G401 (cell line): ENCODE data around the gene WDR93. TPM values are rescaled to one million over a fixed set of nuclear protein-coding genes. Genes with fewer than 3 reads are reported as not detected.

Experiments used
- DNase-seq: peaks from one replicate; pipeline ENCODE4 v3.0.0-alpha.2; 2015; ENCODE audit warnings: low spot score
- in situ Hi-C: cut with HindIII; loops from 2 replicates; pipeline ENCODE4 v1.10.0; 2016; ENCODE audit warnings: low sequenced_read_pairs, mixed read lengths
- total RNA-seq: library from RNA; depleted of rRNA; stranded (reverse); fragments of >200 nt; shearing (Covaris generic); gene quantifications from 2 replicates; pipeline ENCODE4 v1.2.3, GENCODE V29; 2014

WDR93 gene
- total RNA-seq, 1 experiment from 2014 or later: 0.64 TPM

- in situ Hi-C loops: no loop called here
- DNase-seq: no peak
These were observed 31.3 kb upstream of the WDR93 start for GRCh38 chr15:89659295-89659694.

DNA sequence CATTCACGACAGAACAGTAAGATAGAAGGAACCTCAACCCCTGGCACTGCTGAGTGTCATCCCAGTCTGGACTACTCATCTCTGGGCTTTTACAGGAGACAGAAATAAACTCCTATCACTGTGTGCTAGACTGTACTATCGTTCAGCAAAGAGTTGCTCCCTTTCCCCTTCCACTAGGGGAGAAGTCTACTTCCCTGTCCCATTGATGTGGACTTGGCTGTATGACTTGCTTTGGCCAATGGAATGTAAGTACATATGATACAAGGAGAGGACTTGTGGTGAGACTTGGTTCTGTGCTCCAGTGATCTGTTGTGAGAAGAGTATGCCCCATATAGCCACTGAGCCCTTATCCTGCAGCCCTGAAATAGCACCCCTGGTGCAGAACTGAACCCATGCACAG, 30.1 kb upstream of the WDR93 start:
- in situ Hi-C loops: no loop called here
- DNase-seq: no peak

DNA sequence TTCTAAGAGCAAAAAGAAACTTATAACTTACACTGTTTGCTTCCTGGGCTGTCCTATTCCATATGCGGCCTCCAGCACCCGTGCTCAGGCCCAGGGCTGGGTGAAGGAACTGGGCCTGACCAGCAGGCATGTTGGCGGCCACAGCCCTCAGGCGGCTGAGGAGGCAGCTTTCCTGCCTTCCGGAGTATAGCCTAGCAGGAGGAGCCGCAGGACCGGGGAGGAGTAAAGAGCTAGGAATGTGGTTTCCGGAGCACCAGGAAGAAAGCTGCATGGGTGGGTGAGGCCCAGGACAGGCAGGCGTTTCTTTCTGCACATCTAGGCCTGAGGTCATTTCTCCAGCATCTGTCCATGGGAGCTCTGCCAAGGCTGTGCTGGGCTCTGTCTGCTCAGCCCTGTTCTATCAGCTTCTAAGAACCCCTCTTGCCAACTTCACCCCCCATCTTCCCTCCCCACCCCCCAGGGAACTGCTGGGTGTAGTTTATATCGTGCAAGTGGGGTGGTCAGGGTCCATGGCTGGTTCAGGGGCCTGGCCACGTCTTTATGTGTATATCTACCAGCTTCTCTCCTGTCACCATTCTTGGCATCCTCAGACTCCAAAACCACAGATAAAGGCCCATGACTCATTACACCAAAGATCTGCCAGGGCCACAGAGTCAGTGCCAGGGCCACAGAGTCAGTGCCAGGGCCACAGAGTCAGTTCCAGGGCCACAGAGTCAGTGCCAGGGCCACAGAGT, 27.6 kb upstream of the WDR93 start:
- DNase-seq: no peak
- in situ Hi-C loops: no loop called here

GRCh38 chr15:89664441-89665350, 25.9 kb upstream of the WDR93 start:
- no peak for DNase-seq
- in situ Hi-C loops: no loop called here

GRCh38 chr15:89665449-89666181, 25.0 kb upstream of the WDR93 start:
- in situ Hi-C loops: no loop called here
- DNase-seq: no peak

DNA sequence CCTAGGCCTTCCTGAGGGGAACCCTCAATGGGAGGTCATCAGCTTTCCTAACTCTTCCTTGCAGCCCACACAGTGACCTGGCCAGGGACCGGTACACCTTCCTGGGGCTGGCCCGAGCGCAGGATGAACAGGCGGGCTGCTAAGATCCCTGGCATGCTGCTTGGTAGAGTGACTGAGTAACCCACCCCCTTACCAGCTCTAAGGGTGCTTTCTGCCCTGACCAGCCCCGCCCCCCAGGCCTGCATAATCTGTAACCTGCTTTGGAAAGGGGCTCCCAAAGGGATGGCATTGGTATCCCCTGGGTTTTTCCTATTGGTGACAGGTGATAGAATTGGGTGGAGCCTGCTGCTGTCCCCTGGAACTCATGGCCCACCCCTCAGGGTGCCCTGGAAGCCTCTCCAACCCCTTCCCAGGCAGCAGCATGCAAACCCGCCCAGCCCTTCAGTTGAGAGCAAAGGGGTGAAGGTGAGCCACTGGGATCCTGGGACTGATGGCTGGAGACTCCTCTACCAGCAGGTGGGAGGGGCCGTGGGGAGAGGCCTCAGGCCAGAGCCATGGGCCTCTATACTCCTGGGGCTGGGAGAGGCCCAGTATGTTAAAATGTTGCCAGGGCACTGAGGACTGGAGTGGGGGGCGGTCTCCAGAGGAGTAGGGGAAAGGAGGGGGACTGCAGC, 24.3 kb upstream of the WDR93 start:
- in situ Hi-C loops: no loop called here
- DNase-seq: no peak

GRCh38 chr15:89666858-89667705, 23.5 kb upstream of the WDR93 start:
- in situ Hi-C loops: no loop called here
- no peak for DNase-seq

DNA sequence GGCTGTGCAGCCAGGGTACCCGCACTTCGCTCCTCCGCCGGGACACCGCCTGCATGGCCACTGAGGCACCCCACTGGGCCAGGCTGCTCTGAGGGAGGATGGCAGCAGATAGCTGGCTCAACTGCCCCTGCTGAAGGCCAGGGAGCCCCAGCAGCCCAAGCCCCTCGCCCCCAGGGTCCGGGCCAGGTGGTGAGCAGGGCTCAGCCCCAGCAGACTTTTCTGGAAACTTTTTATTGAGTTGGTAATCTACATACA, 23.0 kb upstream of the WDR93 start:
- DNase-seq: no peak
- in situ Hi-C loops: no loop called here

DNA sequence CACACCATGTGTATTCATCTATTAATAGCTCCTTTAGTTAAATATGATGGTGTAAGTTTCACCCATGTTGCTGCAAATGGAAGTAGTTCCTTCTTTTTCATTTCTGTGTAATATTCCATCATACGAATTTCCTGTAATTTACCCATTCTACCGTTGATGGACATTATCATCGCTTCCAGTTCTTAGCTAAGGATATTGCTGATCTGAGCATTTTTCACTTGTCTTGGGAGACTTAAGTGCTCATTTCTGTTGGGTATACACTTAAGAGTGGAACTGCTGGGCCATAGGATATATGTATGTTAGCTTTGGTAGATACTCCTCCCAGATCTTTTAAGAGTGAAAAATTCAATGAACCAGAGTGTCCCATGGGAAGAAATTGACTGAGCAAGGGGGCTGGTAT, 22.4 kb upstream of the WDR93 start:
- in situ Hi-C loops: no loop called here
- DNase-seq: no peak

GRCh38 chr15:89669309-89669865, 21.2 kb upstream of the WDR93 start:
- in situ Hi-C loops: no loop called here
- no peak for DNase-seq

DNA sequence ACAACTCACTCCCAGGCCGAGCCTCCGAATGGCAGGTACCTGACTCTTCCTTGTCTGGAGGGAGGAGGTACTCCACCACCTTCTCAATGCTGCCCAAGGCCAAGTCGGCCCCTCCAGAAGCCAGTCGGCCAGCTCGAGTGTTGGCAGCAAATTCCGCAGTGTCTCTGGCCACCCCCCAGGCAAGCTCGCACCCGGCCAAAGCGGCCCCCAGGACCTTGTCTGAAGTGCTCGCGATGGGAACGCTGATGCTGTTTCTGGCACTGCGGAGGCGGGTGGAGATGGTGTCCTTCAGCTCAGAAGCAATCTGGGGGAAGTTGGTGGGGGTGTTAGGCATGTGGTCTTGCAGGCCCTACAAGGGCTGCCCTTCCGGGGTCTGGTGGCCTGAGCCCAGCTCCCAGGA, 20.7 kb upstream of the WDR93 start:
- in situ Hi-C loops: no loop called here
- no peak for DNase-seq

GRCh38 chr15:89670971-89671560, 19.5 kb upstream of the WDR93 start:
- no peak for DNase-seq
- in situ Hi-C loops: no loop called here

GRCh38 chr15:89671687-89672086, 18.9 kb upstream of the WDR93 start:
- DNase-seq: no peak
- in situ Hi-C loops: no loop called here

DNA sequence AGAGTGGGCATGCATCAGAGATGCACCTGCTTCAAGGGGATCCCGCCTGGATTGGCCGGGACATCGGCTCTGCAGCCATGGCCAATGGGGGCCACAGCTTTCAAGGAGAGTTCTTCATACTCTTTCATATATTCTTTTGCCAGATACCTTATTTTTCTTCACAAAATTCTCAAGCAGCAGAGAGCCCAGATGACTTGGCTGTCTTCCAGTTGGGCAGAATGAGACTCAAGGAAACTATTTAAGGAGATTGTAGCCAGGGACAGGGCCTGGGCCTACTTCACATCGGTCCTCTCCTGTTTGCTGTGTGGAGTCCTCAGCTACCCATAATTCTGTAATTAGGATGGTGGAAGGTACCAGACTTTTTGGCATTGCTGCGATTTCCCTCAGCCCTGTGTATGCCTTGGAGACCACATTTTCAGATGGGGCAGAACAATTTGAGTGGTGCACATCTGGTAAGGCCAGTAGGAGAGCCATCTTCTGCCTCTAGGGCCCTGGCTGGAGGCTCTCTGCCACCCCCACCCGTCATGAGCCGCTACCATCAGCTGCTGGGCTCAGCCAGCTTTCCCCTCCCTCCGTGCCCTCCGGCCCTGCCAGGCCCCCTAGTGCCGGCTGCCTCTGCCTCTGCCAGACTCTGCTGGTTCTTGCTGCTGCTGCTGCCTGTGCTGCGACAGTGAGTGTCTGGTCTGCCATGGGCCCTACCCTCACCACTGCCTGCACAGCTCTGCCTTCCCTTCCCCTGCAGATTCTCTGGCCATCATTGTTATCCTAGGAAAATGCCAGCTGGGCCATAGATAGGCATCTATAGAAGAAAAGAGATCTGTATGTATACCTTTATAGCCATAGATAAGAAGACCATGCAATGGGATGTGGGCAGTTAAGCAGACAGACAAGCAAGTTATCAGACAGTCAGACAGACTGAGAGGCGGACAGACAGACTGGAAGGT, 18.1 kb upstream of the WDR93 start:
- no peak for DNase-seq
- in situ Hi-C loops: no loop called here

DNA sequence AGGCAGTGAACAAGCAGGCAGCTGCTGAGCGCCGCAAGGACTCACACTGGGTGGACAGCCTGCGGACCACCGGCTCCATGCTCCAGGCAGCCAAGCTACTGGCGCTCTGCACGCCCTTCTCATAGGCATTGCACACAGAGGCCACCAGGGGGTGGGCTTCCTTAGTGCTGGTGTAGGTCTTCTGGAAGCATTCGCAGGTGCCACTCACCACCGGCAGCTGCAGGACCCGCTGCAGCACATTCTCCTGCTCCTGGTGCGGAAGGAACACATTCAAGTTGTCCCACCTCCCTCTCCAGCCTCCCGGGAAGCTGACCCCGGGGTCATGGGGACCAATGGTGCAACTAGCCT, 17.5 kb upstream of the WDR93 start:
- no peak for DNase-seq

DNA sequence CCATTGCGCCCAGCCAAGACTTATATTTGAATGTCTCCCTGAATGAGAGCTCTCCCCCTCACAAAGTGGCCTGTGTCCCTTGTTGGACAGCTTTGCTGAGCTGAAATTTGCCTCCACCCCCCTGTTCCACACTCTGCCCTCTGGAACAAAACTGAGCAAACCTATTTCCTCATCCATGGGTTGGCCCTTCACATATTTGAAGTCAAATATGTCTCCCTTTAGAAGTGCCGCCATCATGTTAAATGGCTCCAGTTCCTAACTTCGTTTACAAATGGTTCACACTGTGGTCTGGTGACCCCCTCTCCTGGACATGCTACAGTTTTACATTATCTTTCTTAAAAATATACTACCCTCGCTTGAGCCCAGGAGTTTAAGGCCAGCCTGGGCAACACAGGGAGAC, 16.1 kb upstream of the WDR93 start:
- DNase-seq: no peak
- in situ Hi-C loops: no loop called here

More for the DNA sequence above, 17.5 kb upstream of the WDR93 start:
- in situ Hi-C loops: no loop called here

DNA sequence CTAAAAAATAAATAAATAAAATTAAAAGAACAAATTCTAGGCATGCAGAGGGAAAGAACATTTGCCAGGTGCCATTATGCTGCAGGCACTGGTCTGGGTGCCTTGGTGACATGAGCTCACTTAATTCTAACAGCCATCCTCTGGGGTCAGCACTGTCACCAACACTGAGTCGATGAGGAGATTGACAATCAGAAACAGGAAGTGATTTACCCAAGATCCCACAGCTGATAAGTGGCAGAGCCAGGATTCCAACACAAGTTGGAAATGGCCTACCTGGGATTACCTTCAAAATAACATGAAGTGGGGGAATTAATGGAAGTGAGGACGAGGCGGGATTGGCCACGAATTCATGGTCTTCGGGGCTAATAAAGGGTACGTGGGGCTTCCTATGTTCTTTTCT, 15.0 kb upstream of the WDR93 start:
- DNase-seq: no peak
- in situ Hi-C loops: no loop called here
